Neural progenitor cell (in vitro differentiated cells): ENCODE measurements around the gene TMEM165. TPM values are rescaled to one million over a fixed set of nuclear protein-coding genes. Genes with fewer than 3 reads are reported as not detected.
"Not testable (repeated sequence)": the region's sequence is repeated elsewhere in the genome, so short reads cannot be mapped to it uniquely, and the experiment has no call there.

ENCODE experiments used
- DNase-seq: peaks from one replicate; pipeline ENCODE4 v3.0.0-alpha.2; 2016; ENCODE audit warnings: low spot score
- H2AFZ ChIP-seq: fragments of 200-600 bp; sonication (generic); replicated peaks from 2 replicates; pipeline ENCODE4 v1.6.1; 2016; ENCODE audit warnings: antibody characterized with exemption
- H3F3A ChIP-seq: fragments of 200-600 bp; sonication (generic); 2 replicates; pipeline ENCODE4 v1.6.1; 2016; ENCODE audit warnings: antibody characterized with exemption, low read depth
- H3K27ac ChIP-seq: fragments of 200-600 bp; sonication (generic); 2 replicates; pipeline ENCODE4 v1.5.1; 2016; ENCODE audit warnings: mild to moderate bottlenecking
- H3K27me3 ChIP-seq: fragments of 200-600 bp; sonication (generic); 2 replicates; pipeline ENCODE4 v1.6.1; 2016; ENCODE audit warnings: mild to moderate bottlenecking, moderate library complexity
- H3K36me3 ChIP-seq: fragments of 200-600 bp; sonication (generic); 2 replicates; pipeline ENCODE4 v1.5.1; 2016
- H3K4me1 ChIP-seq: fragments of 200-600 bp; sonication (generic); 2 replicates; pipeline ENCODE4 v1.6.1; 2016; ENCODE audit warnings: mixed run types
- H3K4me2 ChIP-seq: fragments of 200-600 bp; sonication (generic); 2 replicates; pipeline ENCODE4 v1.6.1; 2016
- H3K4me3 ChIP-seq: fragments of 200-600 bp; sonication (generic); 2 replicates; pipeline ENCODE4 v1.5.1; 2016
- H3K79me2 ChIP-seq: fragments of 200-600 bp; sonication (generic); 2 replicates; pipeline ENCODE4 v1.6.1; 2016; ENCODE audit warnings: low read depth
- H3K9ac ChIP-seq: fragments of 200-600 bp; sonication (generic); 2 replicates; pipeline ENCODE4 v1.6.1; 2016
- H3K9me3 ChIP-seq: fragments of 200-600 bp; sonication (generic); 2 replicates; pipeline ENCODE4 v1.5.1; 2016; ENCODE audit warnings: low read depth
- H4K20me1 ChIP-seq: fragments of 200-600 bp; sonication (generic); 2 replicates; pipeline ENCODE4 v1.6.1; 2016; ENCODE audit warnings: low read depth
- H3K27ac Mint-ChIP-seq: 3 replicates; pipeline ENCODE4 v1.8.0; 2021; ENCODE audit warnings: mixed read lengths
- H3K27me3 Mint-ChIP-seq: 2 replicates; pipeline ENCODE4 v1.8.0; 2022; ENCODE audit warnings: low read depth, mild to moderate bottlenecking, inconsistent platforms, moderate library complexity, mixed read lengths; ENCODE audit not compliant: insufficient read depth
- H3K36me3 Mint-ChIP-seq: 3 replicates; pipeline ENCODE4 v1.8.0; 2021; ENCODE audit warnings: mixed read lengths
- H3K4me1 Mint-ChIP-seq: 3 replicates; pipeline ENCODE4 v1.8.0; 2021; ENCODE audit warnings: mixed read lengths
- H3K4me3 Mint-ChIP-seq: 3 replicates; pipeline ENCODE4 v1.8.0; 2021; ENCODE audit warnings: mild to moderate bottlenecking, moderate library complexity, mixed read lengths
- H3K9me3 Mint-ChIP-seq: 3 replicates; pipeline ENCODE4 v1.8.0; 2020; ENCODE audit warnings: mixed read lengths
- CTCF ChIP-seq: fragments of 200-600 bp; sonication (generic); IDR thresholded peaks from 2 replicates; pipeline ENCODE4 v1.5.1; 2017; ENCODE audit warnings: antibody characterized with exemption, mild to moderate bottlenecking
- EZH2 ChIP-seq: fragments of 200-600 bp; sonication (generic); IDR thresholded peaks from 2 replicates; pipeline ENCODE4 v1.6.1; 2017; ENCODE audit warnings: antibody characterized with exemption, mild to moderate bottlenecking, moderate library complexity
- EZH2phosphoT487 ChIP-seq: fragments of 200-600 bp; sonication (generic); IDR thresholded peaks from 2 replicates; pipeline ENCODE4 v1.6.1; 2017; ENCODE audit warnings: antibody characterized with exemption
- total RNA-seq: library from RNA; depleted of rRNA; stranded (reverse); fragments of >200 nt; gene quantifications from 2 replicates; pipeline ENCODE4 v1.2.3, GENCODE V29; 2015; ENCODE audit warnings: low replicate concordance

Gene TMEM165
- total RNA-seq, 1 donor from 2014 or later = 110 TPM

- no peak overlapping the region for H3K4me2 ChIP-seq
- no peak for DNase-seq
- H3K27ac Mint-ChIP-seq = no peak overlapping the region
Observed at GRCh38 chr4:55356991-55357461, 38.7 kb upstream of the TMEM165 start.

GRCh38 chr4:55358246-55358645 is 37.5 kb upstream of the TMEM165 start:
- no peaks in the 10 kb centered on the region for H3K27me3 ChIP-seq
- H3K9me3 Mint-ChIP-seq = peaks cover 5% of the 10 kb centered on the region
- no peaks in the 10 kb centered on the region for H4K20me1 ChIP-seq
- no peak for DNase-seq
- peaks cover 15% of the 10 kb centered on the region for H3K36me3 Mint-ChIP-seq
- no peak overlapping the region for H3K27ac Mint-ChIP-seq
- no peak overlapping the region for H3K4me3 Mint-ChIP-seq
- no peaks in the 10 kb centered on the region for H3K79me2 ChIP-seq
- no peak overlapping the region for H3K4me3 ChIP-seq
- no peak overlapping the region for H2AFZ ChIP-seq
- no peaks in the 10 kb centered on the region for H3F3A ChIP-seq
- no peaks in the 10 kb centered on the region for H3K4me1 Mint-ChIP-seq
- no peaks in the 10 kb centered on the region for H3K36me3 ChIP-seq
- H3K9me3 ChIP-seq = no peaks in the 10 kb centered on the region
- no peak overlapping the region for H3K4me2 ChIP-seq
- no peak overlapping the region for H3K27ac ChIP-seq
- no peaks in the 10 kb centered on the region for H3K4me1 ChIP-seq
- no peaks in the 10 kb centered on the region for H3K27me3 Mint-ChIP-seq
- H3K9ac ChIP-seq = no peak overlapping the region
- no peak for TF ChIP-seq EZH2

More at GRCh38 chr4:55356991-55357461, 38.7 kb upstream of the TMEM165 start:
- Histone ChIP-seq H3K4me3 (no peak overlapping the region), H3K36me3 (no peaks in the 10 kb centered on the region), H3K27me3 (no peaks in the 10 kb centered on the region), H3K27ac (no peak overlapping the region), H3K9me3 (no peaks in the 10 kb centered on the region), H3K9ac (no peak overlapping the region), H4K20me1 (no peaks in the 10 kb centered on the region), H3K79me2 (no peaks in the 10 kb centered on the region), H2AFZ (no peak overlapping the region), H3K4me1 (no peaks in the 10 kb centered on the region), H3F3A (no peaks in the 10 kb centered on the region)
- no peak for TF ChIP-seq EZH2
- TF ChIP-seq EZH2phosphoT487 = no peak
- TF ChIP-seq CTCF = no peak
- no peaks in the 10 kb centered on the region for H3K4me1 Mint-ChIP-seq
- peaks cover 23% of the 10 kb centered on the region for H3K36me3 Mint-ChIP-seq
- H3K4me3 Mint-ChIP-seq = no peak overlapping the region
- H3K9me3 Mint-ChIP-seq = peaks cover 13% of the 10 kb centered on the region
- H3K27me3 Mint-ChIP-seq = no peaks in the 10 kb centered on the region

- no peak for DNase-seq
- Histone ChIP-seq H3K9me3 (no peaks in the 10 kb centered on the region), H3K79me2 (no peaks in the 10 kb centered on the region), H3K36me3 (no peaks in the 10 kb centered on the region), H4K20me1 (no peaks in the 10 kb centered on the region), H3K4me2 (no peak overlapping the region), H3K9ac (no peak overlapping the region), H3F3A (peaks cover 2% of the 10 kb centered on the region), H3K27ac (no peak overlapping the region), H3K27me3 (no peaks in the 10 kb centered on the region), H3K4me3 (no peak overlapping the region), H3K4me1 (peaks cover 3% of the 10 kb centered on the region), H2AFZ (no peak overlapping the region)
- Mint-ChIP-seq H3K9me3 (peaks cover 5% of the 10 kb centered on the region), H3K36me3 (peaks cover 12% of the 10 kb centered on the region), H3K4me1 (peaks cover under 1% of the 10 kb centered on the region), H3K27me3 (no peaks in the 10 kb centered on the region), H3K27ac (no peak overlapping the region), H3K4me3 (no peak overlapping the region)
- TF ChIP-seq EZH2 = no peak
- no peak for TF ChIP-seq EZH2phosphoT487
- TF ChIP-seq CTCF = no peak
Observed at GRCh38 chr4:55358668-55359067, 37.1 kb upstream of the TMEM165 start.

- no peak for TF ChIP-seq CTCF
- TF ChIP-seq EZH2 = no peak
- TF ChIP-seq EZH2phosphoT487 = no peak
- no peak overlapping the region for H3K4me2 ChIP-seq
Observed at GRCh38 chr4:55359397-55359916, 36.3 kb upstream of the TMEM165 start.

GRCh38 chr4:55362938-55363337 is 32.8 kb upstream of the TMEM165 start:
- H3K9me3 ChIP-seq, H3K9ac ChIP-seq, H3K4me2 ChIP-seq, H3K27ac ChIP-seq, H3K79me2 ChIP-seq, H3K4me3 ChIP-seq, H3K9me3 Mint-ChIP-seq, H3K4me3 Mint-ChIP-seq, H3K27ac Mint-ChIP-seq, H4K20me1 ChIP-seq, H3K36me3 ChIP-seq, H3K27me3 ChIP-seq, H2AFZ ChIP-seq, DNase-seq, H3K27me3 Mint-ChIP-seq: not testable (repeated sequence)
- peaks cover 14% of the 10 kb centered on the region for H3K36me3 Mint-ChIP-seq
- peaks cover 28% of the 10 kb centered on the region for H3K4me1 Mint-ChIP-seq
- Histone ChIP-seq H3K4me1 (peaks cover 40% of the 10 kb centered on the region), H3F3A (peaks cover 29% of the 10 kb centered on the region)

More at GRCh38 chr4:55359397-55359916, 36.3 kb upstream of the TMEM165 start:
- Histone ChIP-seq H2AFZ (no peak overlapping the region), H3K4me3 (no peak overlapping the region), H3K27ac (no peak overlapping the region), H3F3A (peaks cover 10% of the 10 kb centered on the region), H3K9ac (no peak overlapping the region), H3K9me3 (no peaks in the 10 kb centered on the region), H4K20me1 (no peaks in the 10 kb centered on the region), H3K79me2 (no peaks in the 10 kb centered on the region), H3K36me3 (no peaks in the 10 kb centered on the region), H3K27me3 (no peaks in the 10 kb centered on the region), H3K4me1 (peaks cover 11% of the 10 kb centered on the region)
- H3K36me3 Mint-ChIP-seq = peaks cover 9% of the 10 kb centered on the region
- H3K9me3 Mint-ChIP-seq = peaks cover 3% of the 10 kb centered on the region
- DNase-seq = no peak
- H3K4me3 Mint-ChIP-seq = no peak overlapping the region
- H3K27ac Mint-ChIP-seq = no peak overlapping the region
- H3K4me1 Mint-ChIP-seq = peaks cover 6% of the 10 kb centered on the region
- H3K27me3 Mint-ChIP-seq = no peaks in the 10 kb centered on the region
